ENCODE measurements around the gene LIMS1.

GRCh38 chr2:108707300-108707699 lies 173.0 kb downstream of the LIMS1 start:
- TF ChIP-seq FOXK2 (IDR thresholded peaks at IDR 0.05) (no peak), TARDBP (IDR thresholded peaks at IDR 0.05) (no peak), BHLHE40 (IDR thresholded peaks at IDR 0.05; ENCODE audit: borderline replicate concordance) (no peak), SUZ12 (IDR thresholded peaks at IDR 0.05) (no peak), ELF4 (IDR thresholded peaks at IDR 0.05) (no peak), FOXM1 (IDR thresholded peaks at IDR 0.05; ENCODE audit: borderline replicate concordance) (no peak), NFRKB (IDR thresholded peaks at IDR 0.05) (no peak), FOXA1 (IDR thresholded peaks at IDR 0.05) (no peak), SP1 (IDR thresholded peaks at IDR 0.05) (no peak), ARNT (IDR thresholded peaks at IDR 0.05) (no peak), ZNF384 (IDR thresholded peaks at IDR 0.05) (no peak)
